CD14-positive monocyte (primary cell): ENCODE data around the gene NRP2. TPM values are rescaled to one million over a fixed set of nuclear protein-coding genes. Genes with fewer than 3 reads are reported as not detected.

Source experiments
- DNase-seq, 3 donors: peaks; one replicate each; pipeline ENCODE4 v3.0.0-alpha.2; 2011 to 2022
- H2AFZ ChIP-seq: 2 replicates; pipeline ENCODE4 v1.6.0; 2012; ENCODE audit warnings: mild to moderate bottlenecking, low read depth, low read length, inconsistent platforms; ENCODE audit not compliant: insufficient read depth, poor library complexity, severe bottlenecking
- H3K27ac ChIP-seq, 2 donors: 1 replicate in 1 of 2; 2 replicates in 1 of 2; pipeline ENCODE4 v1.5.1; 2012 to 2013; ENCODE audit warnings: low read length in 2 of 2, control low read depth in 1 of 2, inconsistent platforms in 1 of 2, low read depth in 1 of 2, mild to moderate bottlenecking in 1 of 2
- H3K27me3 ChIP-seq, 2 donors: one replicate each; pipeline versions ENCODE4 v1.6.0 to v1.6.1; 2011 to 2013; ENCODE audit warnings: low read length in 2 of 2; ENCODE audit not compliant: control insufficient read depth in 2 of 2, insufficient read depth in 2 of 2
- H3K36me3 ChIP-seq, 2 donors: replicated peaks in 1 of 2; 1 replicate in 1 of 2; 2 replicates in 1 of 2; pipeline versions ENCODE4 v1.5.1 to v1.6.1; 2012 to 2013; ENCODE audit warnings: low read length in 2 of 2, control low read depth in 1 of 2, inconsistent platforms in 1 of 2, mild to moderate bottlenecking in 1 of 2; ENCODE audit not compliant: insufficient read depth in 2 of 2, control insufficient read depth in 1 of 2
- H3K4me1 ChIP-seq, 2 donors: 1 replicate in 1 of 2; 2 replicates in 1 of 2; pipeline versions ENCODE4 v1.5.1 to v1.6.1; 2012 to 2013; ENCODE audit warnings: low read length in 2 of 2, control low read depth in 1 of 2, inconsistent platforms in 1 of 2, mild to moderate bottlenecking in 1 of 2, moderate library complexity in 1 of 2; ENCODE audit not compliant: insufficient read depth in 2 of 2, control insufficient read depth in 1 of 2
- H3K4me2 ChIP-seq: replicated peaks from 2 replicates; pipeline ENCODE3; 2012; ENCODE audit warnings: low read length, moderate library complexity, mild to moderate bottlenecking; ENCODE audit not compliant: poor library complexity, severe bottlenecking; ENCODE audit errors: extremely low read depth
- H3K4me3 ChIP-seq, 3 experiments: fragments of 200-600 bp in 1 of 3; sonication (generic) in 1 of 3; replicated peaks in 1 of 3; 1 replicate in 2 of 3; 2 replicates in 1 of 3; pipeline ENCODE4 v1.5.1; 2011 to 2013; ENCODE audit warnings: low read length in 3 of 3, mild to moderate bottlenecking in 3 of 3, control low read depth in 2 of 3, low read depth in 2 of 3, inconsistent platforms in 1 of 3, moderate library complexity in 1 of 3
- H3K79me2 ChIP-seq: 2 replicates; pipeline ENCODE4 v1.6.0; 2012; ENCODE audit warnings: mild to moderate bottlenecking, control low read depth, inconsistent platforms, low read length, moderate library complexity; ENCODE audit not compliant: insufficient read depth
- H3K9ac ChIP-seq: 2 replicates; pipeline ENCODE4 v1.6.0; 2017; ENCODE audit warnings: low read length, mild to moderate bottlenecking; ENCODE audit not compliant: insufficient read depth, poor library complexity, severe bottlenecking
- H3K9me3 ChIP-seq, 2 donors: replicated peaks in 1 of 2; 1 replicate in 1 of 2; 2 replicates in 1 of 2; pipeline versions ENCODE4 v1.5.1 to v1.6.1; 2012 to 2013; ENCODE audit warnings: low read length in 2 of 2, control low read depth in 1 of 2; ENCODE audit not compliant: control insufficient read depth in 1 of 2, insufficient read depth in 1 of 2
- H4K20me1 ChIP-seq: 2 replicates; pipeline ENCODE4 v1.6.0; 2012; ENCODE audit warnings: mild to moderate bottlenecking, low read length, control low read depth, moderate library complexity; ENCODE audit not compliant: insufficient read depth
- H3K27ac Mint-ChIP-seq, 7 donors: one replicate each; pipeline ENCODE4 v1.8.0; 2020; ENCODE audit warnings: mild to moderate bottlenecking in 7 of 7, mixed read lengths in 7 of 7, moderate library complexity in 6 of 7, inconsistent platforms in 2 of 7
- H3K27me3 Mint-ChIP-seq, 3 donors: one replicate each; pipeline ENCODE4 v1.8.0; 2021 to 2022; ENCODE audit warnings: low read depth in 3 of 3, mild to moderate bottlenecking in 3 of 3, mixed read lengths in 3 of 3, moderate library complexity in 3 of 3, inconsistent platforms in 1 of 3
- H3K36me3 Mint-ChIP-seq, 2 donors: one replicate each; pipeline ENCODE4 v1.8.0; 2020; ENCODE audit warnings: mixed read lengths in 2 of 2, inconsistent platforms in 1 of 2, mild to moderate bottlenecking in 1 of 2
- H3K4me1 Mint-ChIP-seq: one replicate; pipeline ENCODE4 v1.8.0; 2020; ENCODE audit warnings: mild to moderate bottlenecking, mixed read lengths
- H3K4me3 Mint-ChIP-seq, 2 donors: one replicate each; pipeline ENCODE4 v1.8.0; 2020; ENCODE audit warnings: mild to moderate bottlenecking in 2 of 2, mixed read lengths in 2 of 2, moderate library complexity in 1 of 2
- H3K9me3 Mint-ChIP-seq, 7 donors: one replicate each; pipeline ENCODE4 v1.8.0; 2020 to 2022; ENCODE audit warnings: mixed read lengths in 7 of 7, mild to moderate bottlenecking in 6 of 7, moderate library complexity in 6 of 7, inconsistent platforms in 2 of 7
- CTCF ChIP-seq: fragments of 200-600 bp; IDR thresholded peaks from one replicate; pipeline ENCODE4 v1.8.0; 2022; ENCODE audit warnings: antibody characterized with exemption, mild to moderate bottlenecking
- WGBS: methylation state at CpG from one replicate; pipeline ENCODE4 v1.1.5; 2013; ENCODE audit warnings: missing lambda C conversion rate; ENCODE audit not compliant: insufficient coverage; 5-methylcytosine and 5-hydroxymethylcytosine counted together
- intact Hi-C, 2 donors: fragments of 100-400 bp; cut with micrococcal nuclease; formaldehyde crosslinking; loops; one replicate each; pipeline versions ENCODE4 v1.15.0 to v1.15.1; 2023
- polyA plus RNA-seq, 3 donors: library from polyadenylated mRNA; depleted of rRNA in 1 of 3; unstranded in 2 of 3; stranded (reverse) in 1 of 3; fragments of 300-500 nt in 2 of 3; fragments of >200 nt in 1 of 3; fragmentation: Illumina TruSeq in 2 of 3; gene quantifications; 1 replicate in 2 of 3; 2 replicates in 1 of 3; pipeline ENCODE4 v1.2.3, GENCODE V29; 2012 to 2021

Gene NRP2
- polyA plus RNA-seq, 3 donors = 0.97 to 3.3 (median 1.6) TPM

- Mint-ChIP-seq H3K36me3 (no peaks in the 10 kb centered on the region), H3K27ac (no peak overlapping the region), H3K9me3 (peaks cover 0 to under 1% (median 0%) of the 10 kb centered on the region in 7 donors), H3K4me3 (no peak overlapping the region), H3K27me3 (peaks cover 0 to 2% (median 2%) of the 10 kb centered on the region in 3 donors), H3K4me1 (no peaks in the 10 kb centered on the region)
- WGBS = 63% methylated on average over 1 of the region's 3 CpGs
- H3K79me2 ChIP-seq = no peaks in the 10 kb centered on the region
- no peaks in the 10 kb centered on the region for H4K20me1 ChIP-seq
- intact Hi-C loops = no loop called here
- H2AFZ ChIP-seq = no peak overlapping the region
- no peak overlapping the region for H3K4me3 ChIP-seq
- H3K27me3 ChIP-seq = no peaks in the 10 kb centered on the region
- H3K36me3 ChIP-seq = no peaks in the 10 kb centered on the region
- TF ChIP-seq CTCF = no peak
- no peak overlapping the region for H3K9ac ChIP-seq
- H3K9me3 ChIP-seq = no peaks in the 10 kb centered on the region
- H3K27ac ChIP-seq = no peak overlapping the region
- H3K4me1 ChIP-seq = no peaks in the 10 kb centered on the region
- H3K4me2 ChIP-seq = no peak overlapping the region
- DNase-seq = no peak
Measured at GRCh38 chr2:205815673-205816072, 133.4 kb downstream of the NRP2 start.

DNA sequence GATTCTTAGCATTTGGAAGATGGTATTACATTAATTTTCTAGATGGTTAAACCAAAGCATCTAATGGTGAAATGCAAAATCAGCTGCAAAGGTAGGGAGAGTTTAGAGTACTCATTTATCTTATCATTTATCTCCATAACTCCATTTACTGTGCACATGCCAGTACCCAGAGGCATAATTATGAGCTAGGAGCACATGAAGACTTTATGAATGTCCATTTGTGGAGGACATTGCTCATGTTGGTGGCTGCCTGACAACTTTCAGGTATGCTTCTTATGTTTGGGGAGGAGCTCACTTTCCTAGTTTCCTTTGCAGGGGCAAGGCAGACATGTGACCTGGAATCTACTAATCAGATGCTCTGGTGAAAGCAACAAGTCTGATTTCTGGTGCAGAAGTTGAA is 134.0 kb downstream of the NRP2 start:
- no peaks in the 10 kb centered on the region for H3K4me1 ChIP-seq
- no peaks in the 10 kb centered on the region for H3K27me3 ChIP-seq
- H4K20me1 ChIP-seq = no peaks in the 10 kb centered on the region
- no peak overlapping the region for H3K27ac ChIP-seq
- Mint-ChIP-seq H3K4me1 (no peaks in the 10 kb centered on the region), H3K9me3 (peaks cover 0 to 2% (median 0%) of the 10 kb centered on the region in 7 donors), H3K27me3 (peaks cover 0 to 2% (median 2%) of the 10 kb centered on the region in 3 donors), H3K36me3 (no peaks in the 10 kb centered on the region), H3K4me3 (no peak overlapping the region), H3K27ac (no peak overlapping the region)
- intact Hi-C loops = no loop called here
- H3K4me3 ChIP-seq = no peak overlapping the region
- H3K36me3 ChIP-seq = no peaks in the 10 kb centered on the region
- H3K4me2 ChIP-seq = no peak overlapping the region
- DNase-seq = no peak
- no peak overlapping the region for H3K9ac ChIP-seq
- TF ChIP-seq CTCF = no peak
- H3K79me2 ChIP-seq = no peaks in the 10 kb centered on the region
- no peak overlapping the region for H2AFZ ChIP-seq
- H3K9me3 ChIP-seq = no peaks in the 10 kb centered on the region
